GM12891 (cell line): ENCODE measurements around the gene GPR78.

ENCODE experiments used
- PAX5 ChIP-seq: IDR thresholded peaks from 2 replicates; pipeline ENCODE4 v1.6.1; 2011; ENCODE audit warnings: low read length, moderate library complexity, mild to moderate bottlenecking; ENCODE audit not compliant: insufficient read depth, severe bottlenecking
- POLR2A ChIP-seq: IDR thresholded peaks from 2 replicates; pipeline ENCODE4 v1.6.1; 2011; ENCODE audit warnings: low read depth, low read length, control low read depth
- POLR2AphosphoS5 ChIP-seq: IDR thresholded peaks from 2 replicates; pipeline ENCODE4 v1.6.1; 2011; ENCODE audit warnings: low read depth, low read length, control low read depth
- POU2F2 ChIP-seq: IDR thresholded peaks from 2 replicates; pipeline ENCODE4 v1.6.1; 2011; ENCODE audit warnings: low read depth, mild to moderate bottlenecking, control low read depth, low read length, moderate library complexity
- SPI1 ChIP-seq: IDR thresholded peaks from 2 replicates; pipeline ENCODE4 v1.6.1; 2011; ENCODE audit warnings: low read depth, low read length, control low read depth
- TAF1 ChIP-seq: IDR thresholded peaks from 2 replicates; pipeline ENCODE4 v1.6.1; 2011; ENCODE audit warnings: low read depth, low read length, control low read depth

GRCh38 chr4:8542776-8543525, 37.2 kb upstream of the GPR78 start:
- no peak for TF ChIP-seq POU2F2
- TF ChIP-seq POLR2A = no peak
- no peak for TF ChIP-seq POLR2AphosphoS5
- no peak for TF ChIP-seq TAF1
- no peak for TF ChIP-seq SPI1
- no peak for TF ChIP-seq PAX5
